ENCODE measurements around the gene ZNF71.

ZNF71 gene

DNA sequence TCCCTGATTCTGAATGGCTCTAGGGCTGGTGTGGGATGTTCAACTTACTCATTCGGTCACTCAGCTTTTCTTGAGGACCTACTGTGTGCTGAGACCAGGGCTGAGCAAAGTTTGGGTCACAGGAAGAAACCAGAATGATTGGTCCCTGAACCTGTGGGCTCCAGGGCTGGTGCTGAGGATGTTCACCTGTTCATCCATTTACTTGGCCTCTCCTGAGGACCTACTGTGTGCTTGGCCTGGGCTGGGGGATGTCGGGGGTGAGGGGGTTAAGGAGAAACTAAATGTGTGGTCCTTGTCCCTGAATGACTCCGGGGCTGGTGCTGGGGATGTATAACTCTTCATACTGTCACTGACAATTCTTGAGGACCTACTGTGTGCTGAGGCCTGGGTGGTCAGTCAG, 66.1 kb downstream of the ZNF71 start:
- Histone ChIP-seq H3K27me3 (ENCODE audit: control insufficient read depth, insufficient read depth, low read length) (no peaks in the 10 kb centered on the region), H3K27ac (no peak overlapping the region), H3K4me3 (ENCODE audit: low read depth, low read length) (no peak overlapping the region), H3K79me2 (no peaks in the 10 kb centered on the region), H3K4me1 (no peaks in the 10 kb centered on the region), H3K9ac (no peak overlapping the region), H3K4me2 (ENCODE audit: low read length) (no peak overlapping the region), H3K9me3 (ENCODE audit: control insufficient read depth, low read length) (no peaks in the 10 kb centered on the region), H3K36me3 (ENCODE audit: control insufficient read depth, insufficient read depth, low read length) (no peaks in the 10 kb centered on the region), H2AFZ (no peak overlapping the region)
- TF ChIP-seq, protein P1, sequence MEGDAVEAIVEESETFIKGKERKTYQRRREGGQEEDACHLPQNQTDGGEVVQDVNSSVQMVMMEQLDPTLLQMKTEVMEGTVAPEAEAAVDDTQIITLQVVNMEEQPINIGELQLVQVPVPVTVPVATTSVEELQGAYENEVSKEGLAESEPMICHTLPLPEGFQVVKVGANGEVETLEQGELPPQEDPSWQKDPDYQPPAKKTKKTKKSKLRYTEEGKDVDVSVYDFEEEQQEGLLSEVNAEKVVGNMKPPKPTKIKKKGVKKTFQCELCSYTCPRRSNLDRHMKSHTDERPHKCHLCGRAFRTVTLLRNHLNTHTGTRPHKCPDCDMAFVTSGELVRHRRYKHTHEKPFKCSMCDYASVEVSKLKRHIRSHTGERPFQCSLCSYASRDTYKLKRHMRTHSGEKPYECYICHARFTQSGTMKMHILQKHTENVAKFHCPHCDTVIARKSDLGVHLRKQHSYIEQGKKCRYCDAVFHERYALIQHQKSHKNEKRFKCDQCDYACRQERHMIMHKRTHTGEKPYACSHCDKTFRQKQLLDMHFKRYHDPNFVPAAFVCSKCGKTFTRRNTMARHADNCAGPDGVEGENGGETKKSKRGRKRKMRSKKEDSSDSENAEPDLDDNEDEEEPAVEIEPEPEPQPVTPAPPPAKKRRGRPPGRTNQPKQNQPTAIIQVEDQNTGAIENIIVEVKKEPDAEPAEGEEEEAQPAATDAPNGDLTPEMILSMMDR (IDR thresholded peaks at IDR 0.05): no peak

DNA sequence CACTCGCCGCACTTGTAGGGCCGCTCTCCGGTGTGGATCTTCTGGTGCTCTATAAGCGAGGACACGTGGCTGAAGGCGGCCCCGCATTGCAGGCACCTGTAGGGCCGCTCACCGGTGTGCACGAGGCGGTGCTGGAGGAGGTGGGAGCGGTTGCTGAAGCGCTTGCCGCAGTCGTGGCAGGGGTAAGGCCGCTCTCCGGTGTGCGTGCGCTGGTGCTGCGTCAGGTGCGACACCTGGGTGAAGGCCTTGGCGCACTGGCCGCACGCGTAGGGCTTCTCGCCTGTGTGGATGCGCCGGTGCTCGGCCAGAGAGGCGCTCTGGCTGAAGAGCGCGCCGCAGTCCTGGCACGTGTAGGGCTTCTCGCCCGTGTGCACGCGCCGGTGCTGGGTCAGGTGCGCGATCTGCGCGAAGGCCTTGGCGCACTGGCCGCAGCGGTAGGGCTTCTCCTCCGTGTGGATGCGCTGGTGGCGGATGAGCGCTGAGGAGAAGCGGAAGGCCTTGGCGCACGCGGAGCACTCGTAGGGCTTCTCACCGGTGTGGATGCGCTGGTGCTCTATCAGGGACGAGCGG, 68.9 kb downstream of the ZNF71 start:
- Histone ChIP-seq H3K4me3 (ENCODE audit: low read depth, low read length) (no peak overlapping the region), H3K4me1 (no peaks in the 10 kb centered on the region), H3K9ac (no peak overlapping the region), H3K27me3 (ENCODE audit: control insufficient read depth, insufficient read depth, low read length) (no peaks in the 10 kb centered on the region), H3K27ac (no peak overlapping the region), H2AFZ (no peak overlapping the region), H3K9me3 (ENCODE audit: control insufficient read depth, low read length) (no peaks in the 10 kb centered on the region), H3K79me2 (no peaks in the 10 kb centered on the region), H3K4me2 (ENCODE audit: low read length) (no peak overlapping the region), H3K36me3 (ENCODE audit: control insufficient read depth, insufficient read depth, low read length) (no peaks in the 10 kb centered on the region)
- TF ChIP-seq, protein P1 (IDR thresholded peaks at IDR 0.05): no peak

DNA sequence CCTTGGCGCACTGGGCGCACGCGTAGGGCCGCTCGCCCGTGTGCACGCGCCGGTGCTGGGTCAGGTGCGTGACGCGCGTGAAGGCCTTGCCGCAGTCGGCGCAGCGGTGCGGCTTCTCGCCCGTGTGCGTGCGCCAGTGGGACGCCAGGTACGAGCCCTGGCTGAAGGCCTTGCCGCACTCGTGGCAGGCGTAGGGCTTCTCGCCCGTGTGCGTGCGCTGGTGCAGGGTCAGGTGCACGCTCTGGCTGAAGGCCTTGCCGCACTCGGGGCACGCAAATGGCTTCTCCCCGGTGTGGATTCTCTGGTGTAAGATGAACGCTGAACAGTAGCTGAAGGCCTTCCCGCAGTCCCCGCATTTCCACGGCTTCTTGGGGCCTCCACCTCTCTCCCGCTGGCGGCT, 69.4 kb downstream of the ZNF71 start:
- no peak overlapping the region for H3K27ac ChIP-seq
- H3K4me3 ChIP-seq (ENCODE audit: low read depth, low read length): no peak overlapping the region
- H2AFZ ChIP-seq: no peak overlapping the region
- H3K27me3 ChIP-seq (ENCODE audit: control insufficient read depth, insufficient read depth, low read length): no peaks in the 10 kb centered on the region
- TF ChIP-seq, protein P1 (IDR thresholded peaks at IDR 0.05): no peak
- H3K4me2 ChIP-seq (ENCODE audit: low read length): no peak overlapping the region
- H3K79me2 ChIP-seq: no peaks in the 10 kb centered on the region
- H3K9ac ChIP-seq: no peak overlapping the region
- H3K9me3 ChIP-seq (ENCODE audit: control insufficient read depth, low read length): no peaks in the 10 kb centered on the region
- H3K4me1 ChIP-seq: no peaks in the 10 kb centered on the region
- no peaks in the 10 kb centered on the region for H3K36me3 ChIP-seq (ENCODE audit: control insufficient read depth, insufficient read depth, low read length)

DNA sequence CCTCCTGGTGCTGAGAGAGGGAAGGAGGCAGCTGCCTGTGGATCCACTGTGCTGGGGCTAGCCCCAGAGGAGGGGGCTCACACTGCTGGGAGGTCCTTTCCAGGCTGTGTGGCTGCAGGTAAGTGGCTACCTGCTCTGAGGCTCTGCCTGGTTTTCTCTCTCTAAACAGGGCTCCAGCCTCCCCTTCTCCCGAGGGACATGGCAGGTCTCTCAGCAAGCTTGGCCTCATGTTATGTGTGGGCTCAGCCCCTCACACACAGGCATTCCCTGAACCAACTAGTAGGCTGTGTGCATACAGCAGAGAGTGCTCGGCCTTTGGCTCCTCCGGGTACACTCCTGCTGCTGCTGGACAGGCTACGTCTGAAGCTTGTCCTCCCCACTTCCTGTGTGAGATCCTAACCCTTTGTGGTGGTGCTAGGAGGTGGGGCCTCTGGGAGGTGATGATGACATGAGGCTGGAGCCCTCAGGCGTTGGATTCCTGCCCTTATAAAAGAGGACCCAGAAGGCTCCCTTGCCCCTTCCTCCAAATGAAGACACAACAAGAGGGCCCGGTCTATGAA, 72.3 kb downstream of the ZNF71 start:
- TF ChIP-seq, protein P1 (IDR thresholded peaks at IDR 0.05): no peak
- H3K27ac ChIP-seq: no peak overlapping the region

DNA sequence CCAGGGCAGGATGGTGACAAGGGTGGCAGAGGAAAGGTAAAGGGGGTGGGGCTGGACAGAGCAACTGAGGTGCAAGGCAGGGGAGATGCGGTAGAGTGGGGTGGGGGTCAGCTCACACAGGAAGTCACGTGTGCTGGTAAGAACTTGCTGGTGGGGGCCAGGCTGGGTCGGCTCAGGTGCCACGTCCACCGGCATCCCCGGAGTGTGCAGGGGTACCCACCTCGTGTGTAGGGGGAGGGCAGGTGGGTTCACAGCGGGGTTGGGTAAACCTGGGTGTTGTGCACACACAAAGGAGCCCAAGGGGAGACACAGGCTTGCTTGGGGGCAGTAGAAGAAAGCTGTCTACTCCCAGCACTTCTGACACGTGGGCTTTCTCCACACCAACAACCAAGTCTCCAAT, 73.6 kb downstream of the ZNF71 start:
- H3K36me3 ChIP-seq (ENCODE audit: control insufficient read depth, insufficient read depth, low read length): no peaks in the 10 kb centered on the region

More for the DNA sequence above, 72.3 kb downstream of the ZNF71 start:
- Histone ChIP-seq H3K9me3 (ENCODE audit: control insufficient read depth, low read length) (no peaks in the 10 kb centered on the region), H3K9ac (no peak overlapping the region), H3K79me2 (no peaks in the 10 kb centered on the region), H3K4me3 (ENCODE audit: low read depth, low read length) (no peak overlapping the region), H3K36me3 (ENCODE audit: control insufficient read depth, insufficient read depth, low read length) (no peaks in the 10 kb centered on the region), H3K4me1 (peaks cover 8% of the 10 kb centered on the region), H3K27me3 (ENCODE audit: control insufficient read depth, insufficient read depth, low read length) (no peaks in the 10 kb centered on the region), H3K4me2 (ENCODE audit: low read length) (no peak overlapping the region), H2AFZ (no peak overlapping the region)

More for the DNA sequence above, 73.6 kb downstream of the ZNF71 start:
- Histone ChIP-seq H3K27me3 (ENCODE audit: control insufficient read depth, insufficient read depth, low read length) (no peaks in the 10 kb centered on the region), H3K9me3 (ENCODE audit: control insufficient read depth, low read length) (no peaks in the 10 kb centered on the region), H3K4me1 (peaks cover 8% of the 10 kb centered on the region), H3K79me2 (no peaks in the 10 kb centered on the region), H3K27ac (no peak overlapping the region), H3K4me3 (ENCODE audit: low read depth, low read length) (no peak overlapping the region), H3K9ac (no peak overlapping the region), H2AFZ (no peak overlapping the region), H3K4me2 (ENCODE audit: low read length) (no peak overlapping the region)
- TF ChIP-seq, protein P1 (IDR thresholded peaks at IDR 0.05): no peak
